D721Med (cell line): Measurements from ENCODE around the gene MDGA2.
"Not testable (repeated sequence)": the region's sequence is repeated elsewhere in the genome, so short reads cannot be mapped to it uniquely, and the experiment has no call there.

ENCODE experiments used
- DNase-seq: peaks from one replicate; pipeline ENCODE4 v3.0.0; 2011; ENCODE audit warnings: low spot score; ENCODE audit not compliant: insufficient read length
- FAIRE-seq: peaks from 2 replicates; lab custom pipeline; 2011; peaks lifted over from hg19 to GRCh38; lab: Jason Lieb, UNC
- CTCF ChIP-seq: IDR thresholded peaks from 2 replicates; pipeline ENCODE4 v1.5.1; 2012; ENCODE audit warnings: mild to moderate bottlenecking, control low read depth; ENCODE audit not compliant: insufficient read depth; ENCODE audit errors: missing control alignments

MDGA2 gene

GRCh38 chr14:46920542-46920941 is 754.9 kb downstream of the MDGA2 start:
- FAIRE-seq (no peak), DNase-seq (no peak)

GRCh38 chr14:46915539-46915938 is 759.9 kb downstream of the MDGA2 start:
- FAIRE-seq, DNase-seq: not testable (repeated sequence)

More at GRCh38 chr14:46920542-46920941, 754.9 kb downstream of the MDGA2 start:
- TF ChIP-seq CTCF, result no peak

- DNase-seq (no peak), FAIRE-seq (no peak)
- no peak for TF ChIP-seq CTCF
These were observed 772.6 kb downstream of the MDGA2 start for GRCh38 chr14:46902837-46903236.

- TF ChIP-seq CTCF, result no peak
- FAIRE-seq (no peak), DNase-seq (no peak)
These were observed 780.9 kb downstream of the MDGA2 start for GRCh38 chr14:46894476-46894875.

- DNase-seq (no peak), FAIRE-seq (no peak)
- TF ChIP-seq CTCF, result no peak
These were observed 788.3 kb downstream of the MDGA2 start for GRCh38 chr14:46887144-46887543.

GRCh38 chr14:46885566-46885965 is 789.8 kb downstream of the MDGA2 start:
- no peak for TF ChIP-seq CTCF
- FAIRE-seq (no peak), DNase-seq (no peak)

GRCh38 chr14:46861753-46862152 is 813.7 kb downstream of the MDGA2 start:
- FAIRE-seq (no peak), DNase-seq (no peak)
- no peak for TF ChIP-seq CTCF
